Mammary epithelial cell (primary cell): ENCODE results near the gene CHRNB1.

Source experiments
- EZH2 ChIP-seq: IDR thresholded peaks from 2 replicates; pipeline ENCODE4 v1.6.1; 2012; ENCODE audit warnings: low read length, inconsistent platforms, borderline replicate concordance
- TF ChIP-seq, protein P1 (sequence below), 2 donors: IDR thresholded peaks in 1 of 2; conservative IDR thresholded peaks in 1 of 2; 2 replicates each; pipeline ENCODE4 v1.5.1; 2011 to 2012; ENCODE audit warnings: inconsistent platforms in 2 of 2, low read length in 2 of 2, mild to moderate bottlenecking in 2 of 2, control low read depth in 1 of 2, low read depth in 1 of 2; ENCODE audit not compliant: insufficient read depth in 1 of 2; ENCODE audit errors: extremely low read depth in 1 of 2

DNA sequence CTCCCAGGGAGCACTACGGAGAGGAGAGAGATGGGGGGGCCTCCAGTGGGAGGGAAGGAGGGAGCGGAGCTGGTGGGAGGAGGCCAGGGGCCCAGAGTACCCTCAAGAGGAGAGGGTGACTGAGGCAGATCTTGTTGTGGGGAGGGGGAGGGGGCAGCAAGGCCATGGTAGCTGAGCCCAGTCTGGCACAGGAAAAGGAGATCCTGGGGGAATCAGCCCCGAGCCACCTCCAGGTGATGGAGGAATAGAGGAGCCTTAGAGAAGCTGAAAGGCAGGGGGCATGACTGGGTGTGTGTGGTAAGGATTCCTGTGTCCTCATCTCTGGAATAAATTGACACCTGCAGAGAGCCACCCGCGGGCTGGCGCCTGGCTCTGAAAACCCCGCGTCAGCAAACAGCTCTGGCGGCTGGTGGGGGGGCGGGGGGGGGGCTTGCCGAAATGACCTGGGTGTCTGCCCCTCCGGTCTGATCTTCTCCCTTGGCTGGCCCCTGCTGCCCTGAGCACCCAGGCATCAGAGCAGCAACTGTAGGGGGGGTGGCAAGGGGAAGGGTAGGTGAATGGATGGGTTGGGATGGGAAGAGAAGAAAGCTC, 38.5 kb upstream of the CHRNB1 start:
- TF ChIP-seq, protein P1, sequence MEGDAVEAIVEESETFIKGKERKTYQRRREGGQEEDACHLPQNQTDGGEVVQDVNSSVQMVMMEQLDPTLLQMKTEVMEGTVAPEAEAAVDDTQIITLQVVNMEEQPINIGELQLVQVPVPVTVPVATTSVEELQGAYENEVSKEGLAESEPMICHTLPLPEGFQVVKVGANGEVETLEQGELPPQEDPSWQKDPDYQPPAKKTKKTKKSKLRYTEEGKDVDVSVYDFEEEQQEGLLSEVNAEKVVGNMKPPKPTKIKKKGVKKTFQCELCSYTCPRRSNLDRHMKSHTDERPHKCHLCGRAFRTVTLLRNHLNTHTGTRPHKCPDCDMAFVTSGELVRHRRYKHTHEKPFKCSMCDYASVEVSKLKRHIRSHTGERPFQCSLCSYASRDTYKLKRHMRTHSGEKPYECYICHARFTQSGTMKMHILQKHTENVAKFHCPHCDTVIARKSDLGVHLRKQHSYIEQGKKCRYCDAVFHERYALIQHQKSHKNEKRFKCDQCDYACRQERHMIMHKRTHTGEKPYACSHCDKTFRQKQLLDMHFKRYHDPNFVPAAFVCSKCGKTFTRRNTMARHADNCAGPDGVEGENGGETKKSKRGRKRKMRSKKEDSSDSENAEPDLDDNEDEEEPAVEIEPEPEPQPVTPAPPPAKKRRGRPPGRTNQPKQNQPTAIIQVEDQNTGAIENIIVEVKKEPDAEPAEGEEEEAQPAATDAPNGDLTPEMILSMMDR (conservative IDR thresholded peaks at IDR 0.05 in 1 of 2, IDR thresholded peaks at IDR 0.05 in 1 of 2; ENCODE audit: extremely low read depth in 1 of 2, insufficient read depth in 1 of 2, low read depth in 1 of 2, low read length in 2 of 2): no peak
- no peak for TF ChIP-seq EZH2
